RPMI7951 (cell line): ENCODE results near the gene SNCB. TPM values are rescaled to one million over a fixed set of nuclear protein-coding genes. Genes with fewer than 3 reads are reported as not detected.

Experiments
- DNase-seq: peaks from one replicate; pipeline ENCODE4 v3.0.0-alpha.2; 2012; ENCODE audit warnings: low read depth
- total RNA-seq: library from RNA; depleted of rRNA; stranded (reverse); fragments of >200 nt; shearing (Covaris generic); gene quantifications from 2 replicates; pipeline ENCODE4 v1.2.3, GENCODE V29; 2014; rRNA removed

The SNCB gene
- total RNA-seq, 1 experiment from 2014 or later, result not detected

GRCh38 chr5:176575488-176576422 is 54.6 kb downstream of the SNCB start:
- no peak for DNase-seq

DNA sequence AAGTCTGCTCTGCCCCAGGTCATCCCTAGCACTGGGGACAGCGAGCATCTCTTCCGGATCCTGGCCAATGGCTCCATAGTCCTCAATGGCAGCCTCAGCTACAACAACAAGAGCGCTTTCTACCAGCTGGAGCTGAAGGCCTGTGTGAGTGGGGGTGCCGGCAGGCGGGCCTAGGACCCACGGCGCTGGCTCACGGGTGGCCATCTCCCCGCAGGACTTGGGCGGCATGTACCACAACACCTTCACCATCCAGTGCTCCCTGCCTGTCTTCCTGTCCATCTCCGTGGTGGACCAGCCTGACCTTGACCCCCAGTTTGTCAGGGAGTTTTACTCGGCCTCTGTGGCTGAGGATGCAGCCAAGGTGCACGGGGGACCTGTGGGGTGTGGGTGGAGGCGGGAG is 55.3 kb downstream of the SNCB start:
- DNase-seq, result no peak

DNA sequence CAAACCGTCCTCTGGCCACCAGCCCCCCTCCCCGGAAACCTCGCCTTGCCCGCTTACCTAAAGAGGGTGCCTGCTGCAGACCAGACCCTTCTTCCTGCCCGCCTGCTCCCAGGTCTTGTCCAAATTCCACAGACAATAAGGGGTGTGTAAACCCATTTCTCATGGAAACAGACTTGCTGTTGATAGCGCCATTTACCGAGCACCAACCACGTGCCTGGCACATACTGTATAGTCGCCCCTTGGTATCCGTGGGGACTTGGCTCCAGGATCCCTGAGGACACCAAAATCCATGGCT is 56.1 kb downstream of the SNCB start:
- no peak for DNase-seq

- DNase-seq, result peak; percentile 43
Observed at GRCh38 chr5:176573564-176574296, 56.6 kb downstream of the SNCB start.

Other genes with a start within 250 kb of the SNCB start
- 27.8 and 28.1 TPM in 2 replicates for gene NOP16, start 241.9 kb downstream of the SNCB start, total RNA-seq
- 78.5 and 108 TPM in 2 replicates for gene HIGD2A, start 241.8 kb downstream of the SNCB start, total RNA-seq
- 70.2 and 92.2 TPM in 2 replicates for gene CLTB, start 214.0 kb downstream of the SNCB start, total RNA-seq
- 27.2 and 32.1 TPM in 2 replicates for gene FAF2, start 182.1 kb downstream of the SNCB start, total RNA-seq
- 1.6 and 2.5 TPM in 2 replicates for gene RNF44, start 93.1 kb downstream of the SNCB start, total RNA-seq
- gene CDHR2, start 81.2 kb downstream of the SNCB start, total RNA-seq, result not detected in 2 replicates
- 4.9 and 6.2 TPM in 2 replicates for gene GPRIN1, start 20.4 kb downstream of the SNCB start, total RNA-seq
- gene EIF4E1B, start 141 bp upstream of the SNCB start, total RNA-seq, result not detected in 2 replicates
- gene TSPAN17, start 16.9 kb upstream of the SNCB start, total RNA-seq, result 18.5 and 23.7 TPM in 2 replicates
- gene UNC5A, start 180.0 kb upstream of the SNCB start, total RNA-seq, result 0.10 TPM in 1 of 2 replicates, not detected in the other